A549 (cell line): ENCODE data around the gene SHD. TPM values are rescaled to one million over a fixed set of nuclear protein-coding genes. Genes with fewer than 3 reads are reported as not detected.
A peak's percentile ranks its signal among the peaks of the same experiment; 100 is the strongest.

Experiments used
- ATAC-seq, 2 experiments: fragments of 200-7000 bp in 1 of 2; fragments of >200 bp in 1 of 2; cut with Nextera tagmentation in 1 of 2; cut with Tn5 transposase in 1 of 2; 3 replicates each; pipeline versions ENCODE4 v1.8.0 to v1.9.1; 2018 to 2020; ENCODE audit warnings: mild to moderate bottlenecking in 1 of 2, moderate library complexity in 1 of 2
- CTCF ChIA-PET: fragments of 300-600 bp; sonication (Branson Sonifier 250); formaldehyde crosslinking; extraction: SDS; loops from one replicate; lab custom pipeline; 2021; ENCODE audit warnings: antibody characterized with exemption, inconsistent platforms; lab: Yijun Ruan, JAX
- POLR2A ChIA-PET: fragments of 350-600 bp; formaldehyde crosslinking; extraction: SDS; loops from one replicate; lab custom pipeline; 2021; ENCODE audit warnings: antibody characterized with exemption, inconsistent platforms; lab: Yijun Ruan, JAX
- DNase-seq, 2 experiments: peaks; one replicate each; pipeline versions ENCODE4 v3.0.0 to v3.0.0-alpha.2; 2011 to 2016; ENCODE audit warnings: low read depth in 1 of 2, low spot score in 1 of 2
- FAIRE-seq: peaks from 2 replicates; lab custom pipeline; 2011; peaks lifted over from hg19 to GRCh38; lab: Jason Lieb, UNC
- H3K27ac ChIP-seq, 2 experiments: fragments of >200 bp; sonication (Bioruptor Twin); formaldehyde crosslinking; 3 replicates each; pipeline ENCODE4 v1.5.1; 2016 to 2017
- H3K4me1 ChIP-seq: fragments of >200 bp; sonication (Bioruptor Twin); formaldehyde crosslinking; 3 replicates; pipeline ENCODE4 v1.6.1; 2016
- H3K4me2 ChIP-seq: fragments of >200 bp; sonication (Bioruptor Twin); formaldehyde crosslinking; 3 replicates; pipeline ENCODE4 v1.6.1; 2016
- H3K4me3 ChIP-seq: fragments of >200 bp; sonication (Bioruptor Twin); formaldehyde crosslinking; 3 replicates; pipeline ENCODE4 v1.5.1; 2016
- H3K9me3 ChIP-seq: fragments of >200 bp; sonication (Bioruptor Twin); formaldehyde crosslinking; 3 replicates; pipeline ENCODE4 v1.6.1; 2016
- ATOH8 ChIP-seq: fragments of 250-450 bp; sonication (Bioruptor Pico); IDR thresholded peaks from 2 replicates; pipeline ENCODE4 v1.5.0; 2020; ENCODE audit warnings: low read depth, mild to moderate bottlenecking, moderate library complexity
- BCL3 ChIP-seq: fragments of >200 bp; sonication (Bioruptor Twin); formaldehyde crosslinking; IDR thresholded peaks from 3 replicates; pipeline ENCODE4 v1.6.1; 2016
- CBX8 ChIP-seq: fragments of 200-600 bp; sonication (generic); IDR thresholded peaks from 2 replicates; pipeline ENCODE4 v1.6.1; 2016
- CHD2 ChIP-seq: fragments of 150-350 bp; IDR thresholded peaks from 2 replicates; pipeline ENCODE4 v1.6.1; 2014; ENCODE audit warnings: low read length; ENCODE audit not compliant: partially characterized antibody
- CHD4 ChIP-seq: fragments of 200-600 bp; sonication (generic); IDR thresholded peaks from 2 replicates; pipeline ENCODE4 v1.6.1; 2016; ENCODE audit warnings: antibody characterized with exemption, mild to moderate bottlenecking, borderline replicate concordance
- ELK1 ChIP-seq: fragments of 150-350 bp; IDR thresholded peaks from 2 replicates; pipeline ENCODE4 v1.6.1; 2014; ENCODE audit warnings: low read depth, mild to moderate bottlenecking, low read length
- EP300 ChIP-seq, 2 experiments: fragments of >200 bp; sonication (Bioruptor Twin); formaldehyde crosslinking; IDR thresholded peaks; 2 replicates in 1 of 2; 3 replicates in 1 of 2; pipeline ENCODE4 v1.6.1; 2016 to 2017
- HEYL ChIP-seq: fragments of 250-450 bp; sonication (Bioruptor Pico); IDR thresholded peaks from 2 replicates; pipeline ENCODE4 v1.8.0; 2021; ENCODE audit warnings: mild to moderate bottlenecking, moderate library complexity
- HOXA7 ChIP-seq: fragments of 250-450 bp; sonication (Bioruptor Pico); IDR thresholded peaks from 2 replicates; pipeline ENCODE4 v1.5.0; 2020; ENCODE audit warnings: mild to moderate bottlenecking, moderate library complexity
- HOXB5 ChIP-seq: fragments of 250-450 bp; sonication (Bioruptor Pico); IDR thresholded peaks from 2 replicates; pipeline ENCODE4 v1.5.0; 2020; ENCODE audit warnings: mild to moderate bottlenecking, moderate library complexity
- JUN ChIP-seq, 2 experiments: fragments of >200 bp; sonication (Bioruptor Twin); formaldehyde crosslinking; IDR thresholded peaks; 2 replicates in 1 of 2; 3 replicates in 1 of 2; pipeline ENCODE4 v1.6.1; 2016 to 2017
- KDM1A ChIP-seq: fragments of 200-600 bp; sonication (generic); IDR thresholded peaks from 2 replicates; pipeline ENCODE4 v1.6.1; 2016; ENCODE audit warnings: low read depth, mild to moderate bottlenecking
- POLR2A ChIP-seq: IDR thresholded peaks from 2 replicates; pipeline ENCODE4 v1.6.1; 2012; ENCODE audit warnings: mild to moderate bottlenecking, low read length
- RAD21 ChIP-seq, 2 experiments: fragments of >200 bp in 1 of 2; sonication (Bioruptor Twin) in 1 of 2; formaldehyde crosslinking in 1 of 2; IDR thresholded peaks in 1 of 2; conservative IDR thresholded peaks in 1 of 2; 2 replicates in 1 of 2; 3 replicates in 1 of 2; pipeline ENCODE4 v1.6.1; 2012 to 2018; ENCODE audit warnings: inconsistent platforms in 1 of 2
- RCOR1 ChIP-seq: fragments of 150-350 bp; IDR thresholded peaks from 2 replicates; pipeline ENCODE4 v1.6.1; 2014; ENCODE audit warnings: antibody characterized with exemption, low read length, low read depth
- SMC3 ChIP-seq: fragments of >200 bp; sonication (Bioruptor Twin); formaldehyde crosslinking; IDR thresholded peaks from 3 replicates; pipeline ENCODE4 v1.6.1; 2018; ENCODE audit warnings: inconsistent platforms
- SREBF2 ChIP-seq: fragments of 450-650 bp; IDR thresholded peaks from 2 replicates; pipeline ENCODE4 v1.6.1; 2014; ENCODE audit warnings: mild to moderate bottlenecking, moderate library complexity
- ZC3H11A ChIP-seq: fragments of 450-650 bp; IDR thresholded peaks from 2 replicates; pipeline ENCODE4 v1.6.1; 2014; ENCODE audit warnings: antibody characterized with exemption, mild to moderate bottlenecking
- ZFP36 ChIP-seq: fragments of 450-650 bp; IDR thresholded peaks from 2 replicates; pipeline ENCODE4 v1.6.1; 2014; ENCODE audit warnings: borderline replicate concordance; ENCODE audit not compliant: partially characterized antibody
- ZNF302 ChIP-seq: fragments of 250-450 bp; sonication (Bioruptor Pico); IDR thresholded peaks from 2 replicates; pipeline ENCODE4 v1.9.0; 2021; ENCODE audit warnings: inconsistent platforms, mild to moderate bottlenecking, moderate library complexity
- WGBS: methylation state at CpG from one replicate; pipeline ENCODE4 v1.1.6; 2017; ENCODE audit errors: missing lambda C conversion rate; 5-methylcytosine and 5-hydroxymethylcytosine counted together
- polyA plus RNA-seq, 4 experiments: library from polyadenylated mRNA; depleted of rRNA in 3 of 4; stranded (reverse); fragments of >200 nt; fragmentation: RNase III in 1 of 4; extraction: RNeasy Plus Mini Kit Qiagen cat#74134 plus additional on column Dnase treatment in 1 of 4; gene quantifications; 2 replicates in 3 of 4; 3 replicates in 1 of 4; pipeline ENCODE4 v1.2.3, GENCODE V29; 2011 to 2017

Gene SHD
- polyA plus RNA-seq, 2 of the 4 experiments (the other 2 are of a cell fraction), result 0.08 TPM; not detected in 1

DNA sequence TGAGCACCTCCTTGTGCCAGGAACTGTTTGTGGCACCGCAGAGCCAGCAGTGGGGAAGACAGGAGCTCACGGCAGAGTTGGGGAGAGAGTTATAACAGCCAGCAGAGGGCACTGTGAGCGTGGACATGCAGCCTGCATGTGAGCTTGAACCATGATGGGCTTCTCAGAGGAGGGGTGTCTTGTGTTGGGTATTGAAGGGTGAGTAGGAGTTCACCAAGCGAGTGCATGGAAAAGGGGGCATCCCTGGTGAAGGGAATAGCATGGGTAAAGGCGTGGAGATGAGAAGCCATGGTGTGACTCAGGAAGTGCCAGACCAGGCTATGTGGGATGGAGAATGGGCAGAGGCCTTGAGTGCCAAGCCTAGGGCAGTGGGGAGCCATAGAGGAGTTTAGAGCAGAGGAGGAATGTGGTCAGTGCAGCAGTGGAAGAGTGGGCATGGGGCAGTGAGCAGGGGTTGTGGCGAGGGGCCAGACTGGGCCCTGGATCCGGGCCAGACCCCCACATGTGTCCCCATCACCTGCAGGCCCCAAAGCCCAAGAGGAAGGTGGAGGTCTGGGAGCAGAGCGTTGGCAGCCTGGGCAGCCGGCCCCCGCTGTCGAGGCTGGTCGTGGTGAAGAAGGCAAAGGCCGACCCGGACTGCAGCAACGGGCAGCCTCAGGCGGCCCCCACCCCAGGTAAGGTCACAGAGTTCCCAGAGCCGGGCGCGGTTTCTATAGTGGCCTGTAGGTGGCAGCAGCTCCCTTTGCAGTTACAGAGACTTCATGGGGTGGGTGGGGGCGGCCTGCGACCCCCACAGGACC, 11.8 kb upstream of the SHD start (continued):
- TF ChIP-seq BCL3 (no peak), POLR2A (no peak), ZNF302 (CRISPR knock-in tag) (no peak), ZFP36 (peak; percentile 97), CHD2 (no peak), ZC3H11A (no peak), SMC3 (0 out of 3 replicates have a peak, but pooled peaks have one; percentile 17), ATOH8 (no peak), HOXB5 (CRISPR knock-in tag) (no peak), CHD4 (no peak), HOXA7 (CRISPR knock-in tag) (no peak), SREBF2 (no peak), RCOR1 (no peak), JUN (IDR thresholded peaks at IDR 0.05) (no peak), EP300 (IDR thresholded peaks at IDR 0.05) (no peak), KDM1A (no peak), HEYL (CRISPR knock-in tag) (no peak)

DNA sequence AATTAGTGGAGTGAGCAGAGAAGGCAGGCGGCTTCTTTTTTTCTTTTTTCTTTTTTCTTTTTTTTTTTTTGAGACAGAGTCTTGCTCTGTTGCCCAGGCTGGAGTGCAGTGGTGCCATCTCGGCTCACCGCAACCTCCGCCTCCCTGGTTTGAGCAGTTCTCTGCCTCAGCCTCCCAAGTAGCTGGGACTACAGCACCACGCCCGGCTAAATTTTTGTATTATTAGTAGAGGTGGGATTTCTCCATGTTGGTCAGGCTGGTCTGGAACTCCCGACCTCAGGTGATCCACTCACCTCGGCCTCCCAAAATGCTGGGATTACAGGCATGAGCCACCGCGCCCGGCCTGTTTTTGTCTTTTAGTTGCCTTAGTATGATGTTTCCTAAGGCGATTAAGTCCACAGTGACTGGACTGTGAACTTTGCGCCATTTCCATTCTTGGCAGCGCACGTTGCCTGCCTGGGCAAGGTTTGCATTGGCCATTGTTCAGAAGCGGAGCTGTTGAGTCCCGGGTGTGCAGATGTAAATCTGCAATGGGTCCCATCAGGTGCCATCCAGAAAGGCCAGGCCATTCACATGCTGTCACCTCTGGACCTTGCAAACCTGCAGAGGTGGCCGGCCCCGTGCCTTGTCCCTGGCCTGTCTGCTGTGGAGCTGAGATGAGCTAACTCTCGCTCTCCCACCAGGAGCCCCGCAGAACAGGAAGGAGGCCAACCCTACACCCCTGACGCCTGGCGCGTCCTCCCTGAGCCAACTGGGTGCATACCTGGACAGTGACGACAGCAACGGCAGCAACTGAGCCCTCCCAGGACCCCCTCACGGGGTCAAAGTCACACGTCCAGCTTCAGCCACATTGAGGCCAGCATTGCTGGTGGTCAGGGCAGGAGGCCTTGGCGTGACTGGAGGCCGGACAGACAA, 10.9 kb upstream of the SHD start:
- no peak overlapping the region for H3K4me2 ChIP-seq
- no peaks in the 10 kb centered on the region for H3K9me3 ChIP-seq
- no peak overlapping the region for H3K4me3 ChIP-seq
- FAIRE-seq (no peak), DNase-seq (no peak)
- TF ChIP-seq RAD21 (conservative IDR thresholded peaks at IDR 0.05 in 1 of 2, IDR thresholded peaks at IDR 0.05 in 1 of 2) (0 out of 5 replicates have a peak, but pooled peaks of 1 of the 2 experiments have one; percentile 7), CHD2 (no peak), ELK1 (no peak), CBX8 (no peak), HEYL (CRISPR knock-in tag) (no peak)
- TF ChIP-seq, all 56 proteins: peak for 1
- Histone ChIP-seq H3K4me1 (no peaks in the 10 kb centered on the region), H3K27ac (no peak overlapping the region)
- ATAC-seq, result 0 out of 6 replicates have a peak, but pooled peaks of 1 of the 2 experiments have one; percentile 26
- WGBS, result 83% methylated on average over 18 of the region's 30 CpGs
- ChIA-PET CTCF (interaction anchor here (0.6 to 5.5 kb wide), 24 partner anchors 8 to 257 kb away, joined by 3 to 47 read pairs (median 5); partner anchors contain the start of genes SH3GL1 and YJU2), POLR2A (no interaction called here)
